Sigmoid colon (tissue), 7 donors: Measurements from ENCODE around the gene ABHD16A. TPM values are rescaled to one million over a fixed set of nuclear protein-coding genes. Genes with fewer than 3 reads are reported as not detected.
A peak's percentile ranks its signal among the peaks of the same experiment; 100 is the strongest.

Experiments
- DNase-seq: peaks from one replicate; pipeline ENCODE4 v3.0.0-alpha.2; 2019
- H3K27ac ChIP-seq, 4 donors: fragments of 200-600 bp; sonication (generic); one replicate each; pipeline ENCODE4 v1.5.1; 2016 to 2019; ENCODE audit warnings: mild to moderate bottlenecking in 1 of 4
- H3K27me3 ChIP-seq, 3 donors: fragments of 200-600 bp; sonication (generic); one replicate each; pipeline ENCODE4 v1.5.1; 2019; ENCODE audit warnings: mild to moderate bottlenecking in 1 of 3
- H3K36me3 ChIP-seq, 4 donors: fragments of 200-600 bp; sonication (generic); one replicate each; pipeline ENCODE4 v1.5.1; 2016 to 2019
- H3K4me1 ChIP-seq, 4 donors: fragments of 200-600 bp; sonication (generic); one replicate each; pipeline ENCODE4 v1.5.1; 2017 to 2019
- H3K4me3 ChIP-seq, 4 donors: fragments of 200-600 bp; sonication (generic); one replicate each; pipeline ENCODE4 v1.5.1; 2017 to 2019; ENCODE audit warnings: mild to moderate bottlenecking in 2 of 4, moderate library complexity in 1 of 4
- H3K9me3 ChIP-seq, 4 donors: fragments of 200-600 bp in 3 of 4; sonication (generic) in 3 of 4; one replicate each; pipeline versions ENCODE4 v1.5.1 to v1.6.1; 2013 to 2019
- CTCF ChIP-seq, 4 experiments: fragments of 450-650 bp in 3 of 4; fragments of 200-600 bp in 1 of 4; IDR thresholded peaks; one replicate each; pipeline ENCODE4 v1.5.1; 2016 to 2019; ENCODE audit warnings: antibody characterized with exemption in 4 of 4, mild to moderate bottlenecking in 3 of 4, moderate library complexity in 2 of 4
- EP300 ChIP-seq, 4 donors: sonication (generic); formaldehyde crosslinking; IDR thresholded peaks; one replicate each; pipeline ENCODE4 v1.6.1; 2017; ENCODE audit warnings: antibody characterized with exemption in 4 of 4
- POLR2A ChIP-seq, 2 donors: fragments of 450-650 bp; IDR thresholded peaks; one replicate each; pipeline ENCODE4 v1.6.1; 2016; ENCODE audit warnings: antibody characterized with exemption in 2 of 2, mild to moderate bottlenecking in 2 of 2, moderate library complexity in 2 of 2
- POLR2AphosphoS5 ChIP-seq, 4 donors: sonication (generic); formaldehyde crosslinking; IDR thresholded peaks; one replicate each; pipeline ENCODE4 v1.6.1; 2017; ENCODE audit warnings: antibody characterized with exemption in 4 of 4
- WGBS, 2 donors: extraction: QIAGEN DNeasy Blood & Tissue Kit; methylation state at CpG; one replicate each; pipeline ENCODE4 v1.1.7; 2013; 5-methylcytosine and 5-hydroxymethylcytosine counted together
- intact Hi-C: fragments of 100-400 bp; cut with DNase I; formaldehyde crosslinking; loops from one replicate; pipeline ENCODE4 v1.15.1; 2023
- polyA plus RNA-seq, 3 donors: library from polyadenylated mRNA; stranded (reverse); fragments of 200-250 nt; gene quantifications; one replicate each; pipeline ENCODE4 v1.2.3, GENCODE V29; 2013
- total RNA-seq, 4 donors: library from RNA; depleted of rRNA; stranded (reverse); fragments of >200 nt; gene quantifications; one replicate each; pipeline ENCODE4 v1.1.0, GENCODE V29; 2016
- donor health status: healthy with polysubstance abuse.
- donor health status: Bipolar disorder and iron deficiency.
- donor health status: healthy.

The ABHD16A gene
- total and polyA plus RNA-seq, 7 donors = 16.9 to 63.4 (median 40.3) TPM

- Histone ChIP-seq H3K27ac (peak overlapping the region in 2 of 4 donors; percentile 7 to 98), H3K9me3 (no peaks in the 10 kb centered on the region), H3K4me1 (peaks cover 0 to 52% (median 45%) of the 10 kb centered on the region in 4 donors), H3K4me3 (no peak overlapping the region), H3K27me3 (no peaks in the 10 kb centered on the region), H3K36me3 (peaks cover 27 to 42% (median 35%) of the 10 kb centered on the region in 4 donors)
- intact Hi-C loops = no loop called here
- 52 to 72% methylated on average over 3 of the region's 3 CpGs for WGBS, 2 donors
- DNase-seq = no peak
- TF ChIP-seq POLR2AphosphoS5 (IDR thresholded peaks at IDR 0.05) (no peak), CTCF (IDR thresholded peaks at IDR 0.05) (no peak), POLR2A (IDR thresholded peaks at IDR 0.05) (no peak), EP300 (IDR thresholded peaks at IDR 0.05) (no peak)
Observed at GRCh38 chr6:31732029-31732428, 28.9 kb upstream of the ABHD16A start.

GRCh38 chr6:31730631-31731086, 27.5 kb upstream of the ABHD16A start:
- H3K36me3 ChIP-seq = peaks cover 32 to 56% (median 43%) of the 10 kb centered on the region in 4 donors

GRCh38 chr6:31729979-31730630, 27.0 kb upstream of the ABHD16A start:
- peak; percentile 97 for DNase-seq
- intact Hi-C loops = loop anchor here (2.0 to 5.0 kb wide), 2 partner anchors 48 to 101 kb away; partner anchors contain the start of gene LY6G5C
- H3K36me3 ChIP-seq = peaks cover 32 to 59% (median 43%) of the 10 kb centered on the region in 4 donors

More at GRCh38 chr6:31730631-31731086, 27.5 kb upstream of the ABHD16A start:
- DNase-seq = no peak
- H3K9me3 ChIP-seq = no peaks in the 10 kb centered on the region
- H3K27ac ChIP-seq = peak overlapping the region; percentile 96 to 99 (median 98)
- intact Hi-C loops = no loop called here
- H3K4me1 ChIP-seq = peaks cover 0 to 47% (median 39%) of the 10 kb centered on the region in 4 donors
- H3K27me3 ChIP-seq = no peaks in the 10 kb centered on the region
- WGBS, 2 donors = 73 to 90% methylated on average over 11 of the region's 11 CpGs
- TF ChIP-seq CTCF (IDR thresholded peaks at IDR 0.05) (no peak), POLR2A (IDR thresholded peaks at IDR 0.05) (no peak), EP300 (IDR thresholded peaks at IDR 0.05) (no peak), POLR2AphosphoS5 (IDR thresholded peaks at IDR 0.05) (no peak)
- H3K4me3 ChIP-seq = peak overlapping the region in 2 of 4 donors; percentile 78 to 82

GRCh38 chr6:31729515-31729978, 26.4 kb upstream of the ABHD16A start:
- Histone ChIP-seq H3K4me1 (peaks cover 0 to 39% (median 33%) of the 10 kb centered on the region in 4 donors), H3K27ac (peak overlapping the region; percentile 96 to 99 (median 98)), H3K4me3 (peak overlapping the region; percentile 78 to 95 (median 84)), H3K27me3 (no peaks in the 10 kb centered on the region), H3K9me3 (no peaks in the 10 kb centered on the region), H3K36me3 (peaks cover 32 to 59% (median 43%) of the 10 kb centered on the region in 4 donors)
- peak; percentile 97 for DNase-seq
- TF ChIP-seq EP300 (IDR thresholded peaks at IDR 0.05) (no peak), CTCF (IDR thresholded peaks at IDR 0.05) (peak in 1 of 4 experiments; percentile 25), POLR2A (IDR thresholded peaks at IDR 0.05) (peak; percentile 23 to 29), POLR2AphosphoS5 (IDR thresholded peaks at IDR 0.05) (peak; percentile 70 to 87 (median 72))
- 0 to 1% methylated on average over 29 of the region's 29 CpGs for WGBS, 2 donors
- intact Hi-C loops = loop anchor here (2.0 to 5.0 kb wide), 2 partner anchors 47 to 101 kb away; partner anchors contain the start of gene LY6G5C

More at GRCh38 chr6:31729979-31730630, 27.0 kb upstream of the ABHD16A start:
- 2 to 3% methylated on average over 46 of the region's 46 CpGs for WGBS, 2 donors
- Histone ChIP-seq H3K4me3 (peak overlapping the region; percentile 78 to 95 (median 84)), H3K4me1 (peaks cover 0 to 45% (median 38%) of the 10 kb centered on the region in 4 donors), H3K27me3 (no peaks in the 10 kb centered on the region), H3K27ac (peak overlapping the region; percentile 96 to 99 (median 98)), H3K9me3 (no peaks in the 10 kb centered on the region)
- TF ChIP-seq CTCF (IDR thresholded peaks at IDR 0.05) (no peak), EP300 (IDR thresholded peaks at IDR 0.05) (no peak), POLR2A (IDR thresholded peaks at IDR 0.05) (peak; percentile 5 to 25), POLR2AphosphoS5 (IDR thresholded peaks at IDR 0.05) (peak; percentile 76 to 89 (median 78))
